ENCODE results near the gene WDR62. TPM values are rescaled to one million over a fixed set of nuclear protein-coding genes. Genes with fewer than 3 reads are reported as not detected.

Gene WDR62
- total RNA-seq, 1 experiment from 2014 or later = 23.5 TPM

- H3K27ac ChIP-seq = no peak overlapping the region
- H3K36me3 ChIP-seq = peaks cover 85% of the 10 kb centered on the region
- DNase-seq = no peak
- H3K9me3 ChIP-seq (replicated peaks) = no peaks in the 10 kb centered on the region; the same call in 1 of the 2 replicates
- no peaks in the 10 kb centered on the region for H3K4me1 ChIP-seq
- no peaks in the 10 kb centered on the region for H3K27me3 ChIP-seq
- H3K4me3 ChIP-seq = no peak overlapping the region
Observed at GRCh38 chr19:36149673-36150406, 95.1 kb downstream of the WDR62 start.

DNA sequence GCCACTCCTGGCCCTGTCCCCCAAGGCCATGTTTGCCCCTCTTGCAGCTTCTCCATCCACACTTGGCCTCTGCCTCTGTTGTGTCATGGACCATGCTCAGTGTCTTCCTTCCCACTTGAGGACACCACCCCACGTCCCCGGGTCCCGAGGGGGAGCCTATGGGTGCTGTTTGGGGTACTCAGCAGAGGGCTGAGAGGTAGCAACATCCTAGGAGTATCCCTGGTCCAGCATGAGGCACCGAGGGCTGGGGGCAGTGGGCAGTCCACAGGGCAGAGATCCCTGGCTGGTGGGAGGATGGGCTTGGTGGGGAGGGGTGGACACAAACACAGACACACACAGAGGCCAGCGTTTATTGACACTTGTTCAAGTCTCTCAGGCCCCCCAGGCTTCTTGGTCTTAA is 95.9 kb downstream of the WDR62 start:
- Histone ChIP-seq H3K4me1 (peaks cover 3% of the 10 kb centered on the region; the same call in 1 of the 2 replicates), H3K27me3 (no peaks in the 10 kb centered on the region), H3K9me3 (replicated peaks) (no peaks in the 10 kb centered on the region; the same call in 1 of the 2 replicates), H3K27ac (no peak overlapping the region), H3K36me3 (peaks cover 78% of the 10 kb centered on the region), H3K4me3 (no peak overlapping the region)
- no peak for DNase-seq

GRCh38 chr19:36151144-36152018 is 96.7 kb downstream of the WDR62 start:
- no peak overlapping the region for H3K27ac ChIP-seq
- peaks cover 70% of the 10 kb centered on the region for H3K36me3 ChIP-seq
- no peaks in the 10 kb centered on the region; the same call in 1 of the 2 replicates for H3K9me3 ChIP-seq (replicated peaks)
- DNase-seq = no peak
- peaks cover 3% of the 10 kb centered on the region; the same call in 1 of the 2 replicates for H3K4me1 ChIP-seq
- no peaks in the 10 kb centered on the region for H3K27me3 ChIP-seq
- no peak overlapping the region for H3K4me3 ChIP-seq

GRCh38 chr19:36152019-36152351 is 97.3 kb downstream of the WDR62 start:
- no peak overlapping the region for H3K4me3 ChIP-seq
- H3K4me1 ChIP-seq = peaks cover 3% of the 10 kb centered on the region; the same call in 1 of the 2 replicates
- H3K27ac ChIP-seq = no peak overlapping the region
- H3K36me3 ChIP-seq = peaks cover 64% of the 10 kb centered on the region
- no peaks in the 10 kb centered on the region for H3K27me3 ChIP-seq
- DNase-seq = no peak
- no peaks in the 10 kb centered on the region; the same call in 1 of the 2 replicates for H3K9me3 ChIP-seq (replicated peaks)

DNA sequence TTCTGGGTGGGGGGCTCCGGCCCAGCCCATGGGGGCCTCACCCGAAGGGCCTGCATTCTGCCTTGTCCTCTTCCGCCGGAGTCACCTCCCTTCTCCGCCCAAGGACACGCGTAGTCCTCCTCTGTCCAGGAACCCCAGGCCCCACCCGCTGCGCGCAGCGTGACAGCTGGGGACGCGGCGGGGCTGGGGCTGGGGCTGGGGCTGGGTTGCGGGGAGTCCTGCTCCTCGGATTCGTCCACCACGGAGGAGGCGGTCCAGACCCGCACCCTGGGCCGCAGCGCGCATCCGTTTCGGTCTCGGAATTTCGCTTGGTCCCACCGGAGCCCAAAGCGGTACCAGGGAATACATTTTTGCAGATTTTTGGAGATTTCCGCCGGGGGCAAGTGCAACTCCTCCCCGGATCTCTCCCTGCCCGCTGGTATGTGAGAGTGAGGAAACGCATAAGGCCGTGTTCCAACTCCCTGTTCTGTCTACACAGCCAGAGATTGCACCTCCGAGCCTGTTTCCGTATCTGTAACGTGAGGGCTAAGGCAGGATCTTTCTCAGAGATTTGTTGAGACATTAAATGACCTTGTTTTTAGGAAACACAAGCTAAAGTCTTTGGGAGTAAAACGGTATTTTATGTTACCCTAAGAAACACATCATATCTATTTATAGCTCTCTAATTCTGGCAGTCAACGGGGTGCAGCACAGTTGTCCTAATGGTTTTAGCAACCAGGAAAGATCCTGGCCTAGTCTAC is 97.8 kb downstream of the WDR62 start, which contains the start of gene COX7A1:
COX7A1 (minus strand) TSS at position 96 of the 740 bp plus-strand sequence; CDS start at position 56, 40 bp downstream.
- Histone ChIP-seq H3K36me3 (peaks cover 59% of the 10 kb centered on the region), H3K27ac (no peak within 1 kb of the TSS; the same call in 1 of the 2 replicates), H3K4me3 (peak within 1 kb of the TSS; percentile 30), H3K9me3 (replicated peaks) (no peaks in the 10 kb centered on the region; the same call in 1 of the 2 replicates), H3K27me3 (no peaks in the 10 kb centered on the region), H3K4me1 (peaks cover 3% of the 10 kb centered on the region; the same call in 1 of the 2 replicates)
- DNase-seq = peak in 1 of 2 experiments; percentile 20

- H3K9me3 ChIP-seq (replicated peaks) = no peaks in the 10 kb centered on the region; the same call in 1 of the 2 replicates
- H3K4me1 ChIP-seq = peaks cover 3% of the 10 kb centered on the region; the same call in 1 of the 2 replicates
- H3K4me3 ChIP-seq = no peak overlapping the region
- no peak overlapping the region for H3K27ac ChIP-seq
- no peak for DNase-seq
- no peaks in the 10 kb centered on the region for H3K27me3 ChIP-seq
- H3K36me3 ChIP-seq = peaks cover 55% of the 10 kb centered on the region
Observed at GRCh38 chr19:36153126-36153525, 98.4 kb downstream of the WDR62 start.

Other genes starting within 250 kb of the WDR62 start
- gene PRODH2, start 242.1 kb upstream of the WDR62 start, total RNA-seq (2014; rRNA removed; shearing (Covaris generic)) = not detected in 2 replicates
- not detected in 2 replicates for gene NPHS1, start 202.4 kb upstream of the WDR62 start, total RNA-seq (2014; rRNA removed; shearing (Covaris generic))
- gene KIRREL2, start 198.0 kb upstream of the WDR62 start, total RNA-seq (2014; rRNA removed; shearing (Covaris generic)) = not detected in 2 replicates
- 32.1 and 32.7 TPM in 2 replicates for gene APLP1, start 186.3 kb upstream of the WDR62 start, total RNA-seq (2014; rRNA removed; shearing (Covaris generic))
- 6.2 and 7.3 TPM in 2 replicates for gene NFKBID, start 154.4 kb upstream of the WDR62 start, total RNA-seq (2014; rRNA removed; shearing (Covaris generic))
- gene HCST, start 152.4 kb upstream of the WDR62 start, total RNA-seq (2014; rRNA removed; shearing (Covaris generic)) = not detected in 2 replicates
- gene TYROBP, start 146.6 kb upstream of the WDR62 start, total RNA-seq (2014; rRNA removed; shearing (Covaris generic)) = not detected in 2 replicates
- gene LRFN3, start 118.5 kb upstream of the WDR62 start, total RNA-seq (2014; rRNA removed; shearing (Covaris generic)) = 5.1 and 10.2 TPM in 2 replicates
- gene SDHAF1, start 59.7 kb upstream of the WDR62 start, total RNA-seq (2014; rRNA removed; shearing (Covaris generic)) = 21.6 and 27.9 TPM in 2 replicates
- gene SYNE4, start 46.1 kb upstream of the WDR62 start, total RNA-seq (2014; rRNA removed; shearing (Covaris generic)) = 0.10 and 0.20 TPM in 2 replicates
- gene ALKBH6, start 40.7 kb upstream of the WDR62 start, total RNA-seq (2014; rRNA removed; shearing (Covaris generic)) = 17.4 and 19.8 TPM in 2 replicates
- 1.6 and 3.3 TPM in 2 replicates for gene CLIP3, start 22.0 kb upstream of the WDR62 start, total RNA-seq (2014; rRNA removed; shearing (Covaris generic))
- gene THAP8, start 612 bp upstream of the WDR62 start, total RNA-seq (2014; rRNA removed; shearing (Covaris generic)) = 3.9 and 4.8 TPM in 2 replicates
- gene OVOL3, start 56.2 kb downstream of the WDR62 start, total RNA-seq (2014; rRNA removed; shearing (Covaris generic)) = 0.79 and 1.4 TPM in 2 replicates
- 140 and 153 TPM in 2 replicates for gene POLR2I, start 60.0 kb downstream of the WDR62 start, total RNA-seq (2014; rRNA removed; shearing (Covaris generic))
- 212 and 217 TPM in 2 replicates for gene TBCB, start 60.6 kb downstream of the WDR62 start, total RNA-seq (2014; rRNA removed; shearing (Covaris generic))
- gene CAPNS1, start 85.2 kb downstream of the WDR62 start, total RNA-seq (2014; rRNA removed; shearing (Covaris generic)) = 339 and 397 TPM in 2 replicates
- gene COX7A1, start 97.5 kb downstream of the WDR62 start, total RNA-seq (2014; rRNA removed; shearing (Covaris generic)) = 0.61 TPM in 1 of 2 replicates, not detected in the other
- gene ZNF565, start 159.8 kb downstream of the WDR62 start, total RNA-seq (2014; rRNA removed; shearing (Covaris generic)) = 4.1 and 5.2 TPM in 2 replicates
- 182 and 210 TPM in 2 replicates for gene ZNF146, start 160.2 kb downstream of the WDR62 start, total RNA-seq (2014; rRNA removed; shearing (Covaris generic))

Data from SJCRH30 (cell line).